SK-N-SH treated with all-trans-retinoic acid at 6 μM for 48 hours (cell line): ENCODE measurements around the gene BUB1.

Experiments used
- ARNTL ChIP-seq: fragments of 450-650 bp; formaldehyde crosslinking; IDR thresholded peaks from 2 replicates; pipeline ENCODE4 v1.5.0; 2020; ENCODE audit warnings: low read depth, mild to moderate bottlenecking, moderate library complexity, borderline replicate concordance
- CSRNP3 ChIP-seq: fragments of 250-450 bp; sonication (Bioruptor Pico); IDR thresholded peaks from 2 replicates; pipeline ENCODE4 v1.5.1; 2021; ENCODE audit warnings: mild to moderate bottlenecking, moderate library complexity
- OSR1 ChIP-seq: fragments of 250-450 bp; sonication (Bioruptor Pico); IDR thresholded peaks from 2 replicates; pipeline ENCODE4 v1.8.0; 2022; ENCODE audit warnings: moderate library complexity, mild to moderate bottlenecking, inconsistent platforms
- PATZ1 ChIP-seq: fragments of 250-450 bp; sonication (Bioruptor Pico); IDR thresholded peaks from 2 replicates; pipeline ENCODE4 v1.8.0; 2020; ENCODE audit warnings: mild to moderate bottlenecking, moderate library complexity, borderline replicate concordance
- ZC3H10 ChIP-seq: fragments of 250-450 bp; sonication (Bioruptor Pico); IDR thresholded peaks from 2 replicates; pipeline ENCODE4 v1.5.1; 2021; ENCODE audit warnings: mild to moderate bottlenecking, moderate library complexity
- ZFP3 ChIP-seq: fragments of 250-450 bp; sonication (Bioruptor Pico); IDR thresholded peaks from 2 replicates; pipeline ENCODE4 v1.5.0; 2020; ENCODE audit warnings: mild to moderate bottlenecking, moderate library complexity
- ZFP30 ChIP-seq: fragments of 450-650 bp; formaldehyde crosslinking; IDR thresholded peaks from 2 replicates; pipeline ENCODE4 v1.5.0; 2022; ENCODE audit warnings: mild to moderate bottlenecking, moderate library complexity
- ZNF70 ChIP-seq: fragments of 450-650 bp; formaldehyde crosslinking; IDR thresholded peaks from 2 replicates; pipeline ENCODE4 v1.5.0; 2020; ENCODE audit warnings: mild to moderate bottlenecking, moderate library complexity

GRCh38 chr2:110644357-110644756 is 33.5 kb downstream of the BUB1 start:
- no peak for TF ChIP-seq ZNF70 (CRISPR knock-in tag)
- TF ChIP-seq ARNTL, result no peak
- no peak for TF ChIP-seq ZC3H10 (CRISPR knock-in tag)
- TF ChIP-seq OSR1 (CRISPR knock-in tag), result no peak
- TF ChIP-seq PATZ1 (CRISPR knock-in tag), result no peak
- no peak for TF ChIP-seq ZFP3
- TF ChIP-seq ZFP30 (CRISPR knock-in tag), result no peak
- no peak for TF ChIP-seq CSRNP3 (CRISPR knock-in tag)
